NCI-H1436 (cell line): ENCODE measurements around the gene MAN2C1.
A peak's percentile ranks its signal among the peaks of the same experiment; 100 is the strongest.
"Not testable (repeated sequence)": the region's sequence is repeated elsewhere in the genome, so short reads cannot be mapped to it uniquely, and the experiment has no call there.

ENCODE experiments used
- DNase-seq: peaks from one replicate; lab custom pipeline; 2025; lab: John Stamatoyannopoulos, UW

The MAN2C1 gene

DNA sequence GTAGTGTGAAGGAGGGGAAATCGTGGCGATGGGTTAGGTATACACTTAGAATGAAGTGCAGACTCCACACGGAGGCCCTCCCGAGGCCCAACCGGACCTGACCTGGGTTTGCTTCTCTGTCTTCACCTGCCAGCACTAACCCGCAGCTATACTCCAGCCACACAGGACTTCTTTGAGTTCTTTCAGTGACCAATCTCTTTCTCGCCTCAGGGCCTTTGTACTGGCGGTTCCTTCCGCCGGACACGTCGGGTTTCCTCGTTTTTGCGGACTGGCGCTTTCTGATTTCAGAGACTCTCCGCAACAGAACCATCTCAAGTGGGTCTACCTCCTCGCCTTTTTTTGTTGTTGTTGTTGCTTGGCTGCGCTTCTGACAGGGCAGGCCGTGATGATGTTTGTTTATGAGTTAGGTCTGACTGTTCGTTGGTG, 21.6 kb downstream of the MAN2C1 start, which contains the start of gene NEIL1:
Gene NEIL1 (plus strand): TSS at position 244 of the 426 bp plus-strand sequence. CDS start 1,867 bp downstream, outside the sequence.
- no peak for DNase-seq

DNA sequence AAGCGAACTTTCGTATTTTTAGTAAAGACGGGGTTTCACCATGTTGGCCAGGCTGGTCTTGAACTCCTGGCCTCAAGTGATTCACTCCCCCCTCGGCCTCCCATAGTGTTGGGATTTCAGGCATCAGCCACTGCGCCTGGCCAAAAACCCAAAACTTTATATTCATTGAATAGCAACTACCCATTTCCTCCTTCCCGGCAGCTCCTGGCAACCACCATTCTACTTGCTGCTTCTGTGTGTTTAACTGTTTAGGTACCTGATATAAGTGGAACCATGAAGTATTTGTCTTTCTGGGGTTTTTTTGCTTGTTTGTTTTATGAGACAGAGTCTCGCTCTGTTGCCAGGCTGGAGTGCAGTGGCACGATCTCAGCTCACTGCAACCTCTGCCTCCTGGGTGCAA, 24.5 kb downstream of the MAN2C1 start:
- DNase-seq: not testable (repeated sequence)

DNA sequence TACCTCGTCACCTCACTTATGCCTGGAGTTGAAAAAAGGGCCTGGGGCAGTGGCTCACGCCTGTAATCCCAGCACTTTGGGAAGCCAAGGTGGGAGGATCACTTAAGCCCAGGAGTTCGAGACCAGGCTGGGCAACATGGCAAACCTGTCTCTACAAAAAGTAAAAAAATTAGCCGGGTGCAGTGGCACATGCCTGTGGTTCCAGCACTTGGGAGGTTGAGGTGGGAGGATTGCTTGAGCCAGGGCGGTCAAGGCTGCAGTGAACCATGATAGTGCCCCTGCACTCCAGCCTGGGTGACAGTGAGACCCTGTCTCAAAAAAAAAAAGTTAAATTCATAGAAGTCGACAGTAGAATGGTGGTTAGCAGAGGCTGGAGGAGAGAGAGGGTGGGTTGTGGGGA, 26.2 kb downstream of the MAN2C1 start:
- no peak for DNase-seq

DNA sequence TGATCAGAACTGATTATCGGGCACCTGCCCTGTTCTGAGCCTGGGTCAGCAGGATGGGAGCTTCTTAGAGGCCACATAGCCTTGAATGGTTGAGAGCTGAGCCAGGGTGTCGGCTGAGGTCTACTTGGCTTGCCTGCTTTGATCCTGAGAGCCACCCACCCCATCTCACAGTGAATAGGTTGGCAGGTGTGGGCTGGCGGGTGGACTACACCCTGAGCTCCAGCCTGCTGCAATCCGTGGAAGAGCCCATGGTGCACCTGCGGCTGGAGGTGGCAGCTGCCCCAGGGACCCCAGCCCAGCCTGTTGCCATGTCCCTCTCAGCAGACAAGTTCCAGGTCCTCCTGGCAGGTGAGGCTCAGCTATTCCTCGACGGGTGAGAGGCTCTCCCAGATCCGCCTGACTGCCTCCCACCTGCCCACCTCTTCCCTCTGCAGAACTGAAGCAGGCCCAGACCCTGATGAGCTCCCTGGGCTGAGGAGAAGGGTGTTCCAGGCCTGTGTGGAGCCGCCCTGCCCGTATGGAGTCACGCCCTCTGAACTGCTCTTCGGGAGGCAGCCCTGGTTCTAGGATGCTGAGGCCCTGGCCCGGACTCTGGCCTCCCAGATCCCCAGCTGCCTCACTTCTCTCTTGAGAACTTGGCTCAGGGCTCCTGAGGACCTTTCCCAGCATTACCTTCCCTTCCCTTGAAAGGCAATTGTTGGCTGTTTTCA, 28.7 kb downstream of the MAN2C1 start:
- no peak for DNase-seq

DNA sequence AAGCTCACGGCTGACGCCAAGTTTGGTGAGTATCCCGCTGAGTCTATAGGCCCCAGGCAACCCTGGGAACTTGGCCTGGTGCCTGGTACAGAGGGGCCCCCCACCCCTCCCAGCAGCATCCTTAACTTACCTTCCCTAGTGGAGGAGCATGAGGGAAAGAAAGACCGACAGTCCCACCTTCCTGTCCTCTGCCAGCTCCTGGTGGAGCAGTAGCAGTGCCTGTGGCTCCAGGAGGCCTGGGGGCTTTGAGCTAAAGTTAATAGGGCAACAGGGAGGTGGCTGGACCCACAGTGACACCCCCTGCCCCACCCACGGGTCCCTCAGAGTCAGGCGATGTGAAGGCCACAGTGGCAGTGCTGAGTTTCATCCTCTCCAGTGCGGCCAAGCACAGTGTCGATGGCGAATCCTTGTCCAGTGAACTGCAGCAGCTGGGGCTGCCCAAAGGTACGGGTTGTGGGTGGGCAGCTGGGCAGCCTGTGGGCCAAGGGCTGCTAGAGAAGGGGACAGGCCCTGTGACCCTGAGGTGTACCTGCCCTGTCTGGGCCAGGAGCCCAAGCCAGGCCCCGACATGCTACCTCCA, 29.7 kb downstream of the MAN2C1 start:
- no peak for DNase-seq

DNA sequence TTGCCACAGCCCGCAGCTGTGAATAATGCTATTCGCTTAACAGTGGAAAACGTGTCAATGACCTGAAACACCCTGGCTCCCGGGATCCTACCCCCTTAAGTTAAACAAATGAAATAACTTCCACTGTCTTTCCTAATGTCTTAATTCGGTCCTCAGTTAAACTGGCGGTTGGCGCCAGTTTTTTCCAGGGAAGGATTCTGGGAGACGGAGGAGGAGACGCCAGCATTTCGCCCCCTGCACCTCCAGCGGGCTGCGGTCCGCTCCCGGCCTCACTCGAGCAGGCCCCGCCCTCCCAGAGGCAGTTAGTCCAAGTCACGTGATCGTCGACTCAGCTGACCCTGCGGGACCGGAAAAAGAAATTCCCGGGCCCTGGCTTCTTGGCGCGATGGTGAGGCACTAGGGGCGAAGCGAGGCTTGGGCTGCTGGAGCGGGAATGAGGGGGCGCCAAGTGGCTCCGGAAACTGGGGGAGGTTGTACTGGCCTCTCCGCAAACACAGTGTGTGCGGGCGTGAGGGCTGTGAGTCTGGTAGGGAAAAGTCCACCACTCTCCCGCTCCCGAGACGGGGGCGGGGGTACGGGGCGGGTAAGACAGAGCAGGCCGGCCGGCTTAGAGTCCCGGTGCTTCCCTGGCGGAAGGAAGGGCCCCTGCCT, 32.6 kb downstream of the MAN2C1 start, which contains the start of gene COMMD4:
Gene COMMD4 (plus strand): TSS at position 359 of the 651 bp plus-strand sequence. CDS start 27 bp downstream, at position 386.
- DNase-seq: peak; percentile 89

DNA sequence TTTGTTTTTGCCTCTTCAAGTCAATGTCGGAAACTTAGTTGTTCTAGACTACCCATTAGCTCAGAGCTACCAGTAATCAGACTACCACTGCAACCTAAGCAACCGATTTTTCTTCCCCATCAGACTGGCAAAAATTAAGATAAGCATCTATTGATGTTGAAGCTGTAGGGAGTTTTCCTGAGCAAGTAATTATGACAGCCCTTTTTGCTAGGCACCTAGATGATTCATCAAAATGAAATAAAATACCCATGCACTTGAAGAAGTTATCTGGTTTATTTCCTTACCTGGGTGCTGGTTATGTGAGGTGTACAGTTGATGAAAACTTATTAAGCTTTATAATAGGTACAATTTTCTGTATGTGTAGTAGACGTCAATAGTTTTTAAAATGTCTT, 33.1 kb downstream of the MAN2C1 start:
- no peak for DNase-seq

DNA sequence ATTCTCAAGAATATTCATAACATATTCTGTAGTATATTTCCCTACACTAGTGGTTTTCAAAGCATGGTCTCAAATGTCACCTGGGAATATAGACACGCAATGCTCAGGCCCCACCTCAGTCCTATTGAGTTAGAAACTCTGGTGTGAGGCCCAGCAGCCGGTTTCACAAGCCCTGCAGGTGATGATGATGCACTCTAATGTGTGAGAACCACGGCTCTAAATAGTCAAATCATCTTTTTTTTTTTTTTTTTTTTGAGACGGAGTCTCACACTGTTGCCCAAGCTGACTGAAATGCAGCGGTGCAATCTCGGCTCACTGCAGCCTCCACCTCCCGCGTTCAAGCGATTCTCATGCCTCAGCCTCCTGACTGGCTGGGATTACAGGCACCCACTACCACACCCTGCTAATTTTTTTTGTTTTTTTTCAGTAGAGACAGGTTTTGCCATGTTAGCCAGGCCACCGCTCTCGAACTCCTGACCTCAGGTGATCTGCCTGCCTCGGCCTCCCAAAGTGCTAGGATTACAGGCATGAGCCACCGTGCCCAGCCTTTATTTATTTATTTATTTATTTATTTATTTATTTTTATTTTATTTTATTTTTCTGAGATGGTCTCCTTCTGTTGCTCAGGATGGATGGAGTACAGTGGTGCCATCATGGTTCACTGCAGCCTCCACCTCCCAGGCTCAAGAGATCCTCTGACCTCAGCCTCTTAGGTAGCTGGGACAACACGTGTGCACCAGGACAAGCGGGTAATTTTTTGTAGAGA, 34.6 kb downstream of the MAN2C1 start:
- not testable (repeated sequence) for DNase-seq

DNA sequence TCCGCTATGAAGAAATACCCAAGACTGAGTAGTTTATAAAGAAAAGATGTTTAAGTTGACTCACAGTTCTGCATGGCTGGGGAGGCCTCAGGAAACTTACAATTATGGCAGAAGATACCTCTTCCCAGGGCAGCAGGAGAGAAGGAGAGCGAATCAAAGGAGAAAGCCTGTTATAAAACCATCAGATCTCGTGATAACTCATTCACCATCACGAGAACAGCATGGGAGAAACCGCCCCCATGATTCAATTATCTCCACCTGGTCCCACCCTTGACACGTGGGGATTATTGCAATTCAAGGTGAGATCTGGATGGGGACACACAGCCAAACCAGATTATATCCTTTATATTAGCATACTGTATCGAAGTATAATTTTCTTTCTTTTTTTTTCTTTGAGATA, 36.3 kb downstream of the MAN2C1 start:
- DNase-seq: peak; percentile 14

DNA sequence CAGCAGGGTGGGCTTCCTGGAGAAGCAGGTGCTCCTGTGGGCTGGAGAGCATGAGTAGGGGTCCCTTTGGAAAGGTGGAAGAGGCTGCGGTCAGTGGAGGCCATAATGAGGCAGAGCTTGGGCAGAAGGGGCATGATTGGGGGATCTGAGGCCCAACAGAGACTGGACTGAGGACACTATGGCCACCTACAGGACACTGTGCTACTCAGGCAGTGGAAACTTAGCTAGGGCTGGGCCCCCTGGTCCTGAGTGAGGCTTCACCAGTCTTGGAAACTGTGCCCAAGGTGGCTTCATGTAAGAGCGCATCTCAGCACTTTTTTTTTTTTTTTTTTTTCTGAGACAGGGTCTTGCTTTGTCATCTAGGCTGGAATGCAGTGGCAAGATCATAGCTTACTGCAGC, 38.8 kb downstream of the MAN2C1 start:
- DNase-seq: no peak

DNA sequence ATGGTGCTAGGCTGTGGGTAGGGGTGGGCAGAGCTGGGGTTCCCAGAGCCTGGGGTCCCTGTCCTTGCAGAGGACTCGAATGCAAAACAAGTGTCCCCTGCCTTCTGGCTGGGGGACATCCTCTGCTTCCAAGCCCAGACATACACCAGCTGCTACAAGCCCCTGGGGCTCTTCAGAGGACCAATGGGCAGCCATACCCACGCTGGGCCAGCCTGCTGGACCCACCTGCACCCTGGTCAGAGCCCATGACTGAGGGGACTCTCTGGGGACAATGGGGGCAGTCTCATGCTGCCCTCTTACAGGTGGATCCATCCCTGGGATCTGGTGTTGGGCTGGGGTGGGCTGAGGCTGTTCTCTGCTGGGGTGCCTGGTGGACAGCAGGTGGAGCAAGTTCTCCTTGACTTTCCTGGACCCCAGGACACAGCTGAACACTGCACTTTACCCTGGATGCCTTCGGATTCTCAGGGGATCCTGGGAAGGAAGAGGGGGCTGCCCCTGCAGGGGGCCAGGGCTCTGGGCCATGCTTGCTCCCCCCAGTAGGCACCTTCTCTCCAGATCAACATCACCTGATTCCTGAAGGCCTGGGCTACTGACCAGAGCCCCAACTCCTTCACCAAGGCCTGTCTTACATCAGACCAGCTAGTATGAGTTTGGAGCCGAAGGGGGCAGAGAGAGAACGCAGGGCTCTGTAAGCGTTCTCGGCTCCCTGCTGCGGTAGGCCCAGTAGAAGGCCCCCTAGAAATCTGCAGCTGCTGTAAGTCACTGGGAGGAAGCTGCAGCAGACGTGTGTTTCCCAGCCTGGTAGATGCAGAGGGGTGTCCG, 39.7 kb downstream of the MAN2C1 start:
- no peak for DNase-seq

DNA sequence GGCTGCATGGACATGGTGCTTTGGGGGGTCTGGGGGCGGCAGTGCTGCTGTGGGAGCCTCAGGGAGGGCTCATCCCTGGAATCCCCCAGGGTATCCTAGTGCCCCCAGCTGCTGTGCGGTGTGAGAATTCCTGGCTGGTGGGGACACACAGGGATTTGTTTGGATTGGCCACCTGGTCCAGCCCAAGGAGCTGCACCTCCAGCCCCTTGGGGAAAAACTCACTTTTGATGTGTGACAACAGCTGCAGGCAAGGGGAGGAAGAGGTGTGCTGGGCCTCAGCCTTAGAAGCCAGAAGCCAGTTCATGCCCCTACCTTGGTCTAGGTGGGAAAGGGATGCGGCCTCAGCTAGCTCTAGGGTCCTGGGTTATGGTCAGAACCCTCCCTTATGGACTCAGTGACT, 40.9 kb downstream of the MAN2C1 start:
- DNase-seq: no peak

DNA sequence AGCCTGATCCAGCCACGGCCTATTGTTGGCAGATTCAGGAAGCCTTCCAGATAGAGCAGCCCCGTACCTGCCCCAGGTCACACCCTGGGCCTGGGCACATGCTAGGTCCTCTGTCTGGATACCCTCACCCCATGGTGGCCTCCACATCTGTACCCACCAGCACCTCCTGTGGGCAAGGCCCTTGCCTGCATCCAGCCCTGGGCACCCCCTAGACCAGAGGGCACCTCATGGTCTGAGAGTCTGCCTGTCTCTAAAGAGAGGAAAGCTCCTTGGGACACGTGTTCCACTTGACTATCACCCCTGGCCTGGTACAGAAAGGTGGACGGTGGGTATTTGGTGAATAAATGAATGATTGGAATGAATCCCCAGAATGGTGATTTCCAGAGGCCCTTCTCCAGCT, 41.4 kb downstream of the MAN2C1 start:
- DNase-seq: no peak

DNA sequence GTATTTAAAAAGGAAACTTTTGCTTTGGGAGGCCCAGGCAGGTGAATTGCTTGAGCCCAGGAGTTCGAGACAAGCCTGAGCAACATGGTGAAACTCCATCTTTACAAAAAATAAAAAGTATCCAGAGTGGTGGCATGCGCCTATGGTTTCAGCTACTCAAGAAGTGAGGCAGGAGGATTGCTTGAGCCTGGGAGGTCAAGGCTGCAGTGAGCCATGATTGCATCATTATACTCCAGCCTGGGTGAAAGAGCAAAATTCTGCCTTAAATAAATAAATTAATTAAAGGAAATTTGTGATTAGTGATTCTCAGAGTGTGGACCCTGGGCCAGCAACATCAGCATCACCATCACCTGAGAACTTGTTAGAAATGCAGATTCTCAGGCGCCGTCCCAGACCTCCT, 42.5 kb downstream of the MAN2C1 start:
- DNase-seq: no peak

DNA sequence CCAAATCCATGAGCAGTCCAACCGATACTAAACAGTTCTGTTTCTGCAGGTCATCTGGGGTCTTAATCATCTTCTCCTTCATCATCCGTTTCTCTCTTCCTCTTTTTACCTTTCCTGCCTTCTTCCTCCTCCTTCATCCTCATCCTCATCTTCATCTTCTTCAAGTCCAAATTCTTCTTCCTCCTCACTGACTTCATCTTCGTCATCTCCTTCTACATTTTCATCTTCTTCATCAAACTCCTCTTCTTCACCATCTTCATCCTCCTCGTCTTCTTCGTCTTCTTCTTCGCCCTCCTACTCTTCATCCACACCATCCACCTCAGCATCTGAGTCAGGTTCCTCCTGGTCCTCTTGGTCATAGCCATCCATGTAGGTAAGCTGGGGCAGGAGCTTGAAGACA, 46.7 kb downstream of the MAN2C1 start:
- DNase-seq: no peak

DNA sequence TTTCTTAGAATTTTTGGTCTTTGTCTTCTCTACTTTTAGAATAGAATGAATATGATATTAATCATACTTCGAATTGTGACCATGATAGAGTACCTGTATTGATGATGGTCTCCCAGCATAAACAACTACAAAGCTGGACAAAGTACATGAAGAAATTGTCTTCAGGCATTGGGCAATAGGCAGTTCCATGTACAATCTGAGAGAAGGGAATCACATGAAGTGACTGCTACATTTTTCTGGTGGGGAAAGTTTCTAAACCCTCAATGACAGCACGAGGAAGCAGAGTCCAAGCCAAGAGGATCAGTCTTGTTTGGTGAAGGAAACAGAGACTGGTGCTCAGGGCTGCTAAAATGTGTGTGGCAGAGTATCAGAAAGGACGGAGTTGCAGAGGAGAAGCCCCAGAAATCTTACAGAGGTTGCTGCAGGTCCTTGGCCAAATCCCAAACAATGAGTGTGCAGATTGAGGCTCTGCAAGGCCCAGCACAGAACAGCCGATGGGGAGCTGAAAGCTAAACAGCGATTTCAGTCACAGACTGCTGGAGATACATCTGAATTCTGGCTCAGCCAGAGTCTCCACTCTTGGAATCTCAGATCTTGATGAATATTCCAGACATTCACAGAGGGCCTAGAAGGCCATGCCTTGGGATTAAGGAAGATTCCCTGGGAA, 49.0 kb downstream of the MAN2C1 start:
- not testable (repeated sequence) for DNase-seq

DNA sequence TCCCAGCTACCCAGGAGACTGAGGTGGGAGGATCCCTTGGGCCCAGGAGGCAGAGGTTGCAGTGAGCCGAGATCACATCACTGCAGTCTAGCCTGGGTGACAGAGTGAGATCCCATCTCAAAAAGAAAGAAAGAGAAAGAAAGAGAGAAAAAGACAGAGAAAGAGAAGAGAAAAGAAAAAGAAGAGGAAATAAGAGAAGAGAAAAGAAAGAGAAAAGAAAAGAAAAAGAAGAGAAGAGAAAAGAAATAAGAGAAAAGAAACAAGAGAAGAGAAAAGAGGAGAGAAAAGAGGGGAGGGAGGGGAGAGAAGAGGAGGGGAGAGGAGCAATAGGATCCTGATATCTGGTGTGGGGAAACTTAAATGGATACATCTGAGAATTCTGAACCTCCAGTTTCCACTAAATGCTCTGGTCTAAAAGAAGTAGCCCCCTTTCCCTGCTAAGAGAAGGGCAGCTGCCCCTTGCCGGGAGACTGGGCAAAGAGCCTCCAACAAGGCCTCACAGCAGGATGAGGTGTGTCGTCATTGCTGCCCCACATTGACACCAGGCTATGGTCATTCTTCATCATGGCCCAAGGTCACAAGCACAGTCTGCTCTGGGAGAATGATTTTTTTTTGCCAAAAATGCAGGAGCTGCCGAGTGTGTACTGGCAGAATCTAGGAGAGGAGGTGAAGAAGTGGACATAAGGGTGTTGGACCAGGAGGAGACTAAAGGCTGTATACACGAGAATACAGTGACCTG, 53.7 kb downstream of the MAN2C1 start:
- no peak for DNase-seq

DNA sequence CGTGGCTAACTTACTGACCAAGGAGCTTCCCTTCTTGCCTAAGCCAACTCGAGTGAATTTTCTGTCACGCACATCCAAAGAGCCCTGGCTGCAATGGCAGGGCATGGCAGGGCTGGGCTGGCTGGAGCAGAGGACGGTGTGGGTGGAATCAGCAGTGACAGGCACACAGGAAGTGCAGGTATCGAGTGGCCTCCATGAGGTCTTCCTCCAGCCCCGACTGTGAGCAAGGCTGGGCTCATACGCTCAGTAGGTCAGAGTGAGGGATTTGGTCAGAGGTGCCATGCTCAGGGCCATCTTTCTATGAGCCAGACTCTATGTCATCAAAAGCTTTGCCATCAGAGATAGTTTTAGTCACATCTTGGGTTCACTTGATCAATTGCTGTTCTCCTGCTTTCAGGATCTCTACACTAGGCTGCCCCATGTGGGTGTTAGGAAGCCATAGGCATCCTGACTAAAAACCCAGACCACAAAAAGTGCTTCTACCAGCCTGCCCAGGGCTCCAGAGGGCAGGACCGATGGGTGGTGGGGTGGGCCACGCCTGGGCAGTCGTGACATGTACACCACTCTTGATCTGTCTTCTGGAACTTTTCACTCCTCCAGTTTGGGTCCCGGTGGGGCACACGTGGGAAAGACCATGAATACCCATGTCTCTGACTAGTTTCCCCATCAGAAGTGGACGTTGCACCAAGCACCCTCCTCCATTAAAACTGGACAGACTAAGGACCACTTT, 55.1 kb downstream of the MAN2C1 start:
- no peak for DNase-seq

DNA sequence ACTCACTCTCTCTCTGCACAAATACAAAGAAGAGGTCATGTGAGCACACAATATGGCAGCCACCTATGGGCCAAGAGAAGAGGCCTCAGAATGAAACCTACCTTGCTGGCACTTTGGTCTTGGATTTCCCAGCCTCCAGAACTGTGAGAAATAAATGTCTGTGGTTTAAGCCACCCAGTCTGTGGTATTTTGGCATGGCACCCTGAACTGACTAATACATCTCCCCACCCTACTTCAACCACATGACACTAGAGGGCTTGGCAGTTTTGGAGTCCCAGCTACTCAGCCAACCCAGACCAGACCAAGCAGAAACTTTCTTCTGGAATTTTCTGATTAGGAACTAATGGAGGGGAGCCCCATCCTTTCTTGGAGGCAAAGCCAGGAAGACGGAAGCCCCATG, 55.9 kb downstream of the MAN2C1 start:
- DNase-seq: not testable (repeated sequence)

DNA sequence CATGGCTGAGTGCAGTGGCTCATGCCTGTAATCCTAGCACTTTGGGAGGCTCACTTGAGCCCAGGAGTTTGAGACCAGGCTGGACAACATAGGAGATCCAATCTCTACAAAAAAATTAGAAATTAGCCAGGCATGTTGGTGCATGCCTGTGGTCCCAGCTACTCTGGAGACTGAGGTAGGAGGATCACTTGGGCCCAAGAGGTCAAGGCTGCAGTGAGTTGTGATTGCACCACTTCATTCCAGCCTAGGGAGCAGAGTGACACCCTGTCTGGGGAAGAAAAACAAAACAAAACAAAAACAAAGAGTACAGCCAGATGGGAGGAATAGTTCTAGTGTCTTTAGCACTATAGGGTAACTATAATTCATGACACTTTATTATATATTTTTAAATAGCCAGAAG, 58.7 kb downstream of the MAN2C1 start:
- DNase-seq: no peak
